SK-N-MC (cell line): ENCODE measurements around the gene ZNF512.
"Not testable (repeated sequence)": the region's sequence is repeated elsewhere in the genome, so short reads cannot be mapped to it uniquely, and the experiment has no call there.

Source experiments
- DNase-seq: peaks from one replicate; pipeline ENCODE4 v3.0.0-alpha.2; 2011; ENCODE audit warnings: low read depth, low spot score
- H3K27ac ChIP-seq: fragments of 200-600 bp; sonication (generic); 2 replicates; pipeline ENCODE4 v1.5.1; 2016; ENCODE audit warnings: mixed run types
- H3K36me3 ChIP-seq: fragments of 200-600 bp; sonication (generic); 2 replicates; pipeline ENCODE4 v1.6.1; 2017; ENCODE audit warnings: antibody characterized with exemption, low read length, mixed read lengths; ENCODE audit not compliant: insufficient read depth
- H3K4me3 ChIP-seq: fragments of 200-600 bp; sonication (generic); 2 replicates; pipeline ENCODE4 v1.5.1; 2016
- H3K9ac ChIP-seq: fragments of 200-600 bp; sonication (generic); 2 replicates; pipeline ENCODE4 v1.8.0; 2017; ENCODE audit warnings: mixed run types, mixed read lengths; ENCODE audit not compliant: insufficient read length
- H3K9me3 ChIP-seq: fragments of 200-600 bp; sonication (generic); 2 replicates; pipeline ENCODE4 v1.6.1; 2017; ENCODE audit warnings: low read depth, mild to moderate bottlenecking, antibody characterized with exemption, low read length, moderate library complexity, mixed read lengths
- EZH2 ChIP-seq: fragments of 200-600 bp; sonication (generic); IDR thresholded peaks from one replicate; pipeline ENCODE4 v1.6.1; 2017; ENCODE audit warnings: antibody characterized with exemption
- FOXP2 ChIP-seq: optimal IDR thresholded peaks from 2 replicates; pipeline ENCODE3; 2011; ENCODE audit warnings: mild to moderate bottlenecking, moderate library complexity; ENCODE audit not compliant: insufficient read depth; ENCODE audit errors: extremely low read length, control extremely low read depth
- POLR2AphosphoS5 ChIP-seq: IDR thresholded peaks from 2 replicates; pipeline ENCODE4 v1.6.1; 2012; ENCODE audit warnings: mild to moderate bottlenecking, low read depth, low read length, borderline replicate concordance

Gene ZNF512

GRCh38 chr2:27624943-27625342, 42.1 kb downstream of the ZNF512 start:
- no peak for TF ChIP-seq EZH2
- TF ChIP-seq POLR2AphosphoS5, result no peak
- no peak for TF ChIP-seq FOXP2
- Histone ChIP-seq H3K9me3 (no peaks in the 10 kb centered on the region), H3K27ac (no peak overlapping the region), H3K9ac (no peak overlapping the region), H3K4me3 (no peak overlapping the region), H3K36me3 (peaks cover 33% of the 10 kb centered on the region)
- DNase-seq, result no peak

GRCh38 chr2:27626323-27626722, 43.5 kb downstream of the ZNF512 start:
- H3K36me3 ChIP-seq, result peaks cover 30% of the 10 kb centered on the region
- H3K27ac ChIP-seq, H3K4me3 ChIP-seq, DNase-seq, H3K9me3 ChIP-seq, H3K9ac ChIP-seq: not testable (repeated sequence)

GRCh38 chr2:27626921-27627320, 44.1 kb downstream of the ZNF512 start:
- H3K4me3 ChIP-seq, DNase-seq, H3K27ac ChIP-seq, H3K9me3 ChIP-seq, H3K9ac ChIP-seq: not testable (repeated sequence)
- peaks cover 29% of the 10 kb centered on the region for H3K36me3 ChIP-seq

- H3K27ac ChIP-seq, result no peak overlapping the region
- DNase-seq, result no peak
- H3K9ac ChIP-seq, result peak overlapping the region; percentile 93
- TF ChIP-seq FOXP2 (no peak), EZH2 (no peak), POLR2AphosphoS5 (no peak)
- H3K9me3 ChIP-seq, result no peaks in the 10 kb centered on the region
- H3K4me3 ChIP-seq, result peak overlapping the region; percentile 96
- peaks cover 28% of the 10 kb centered on the region for H3K36me3 ChIP-seq
Observed at GRCh38 chr2:27627963-27628766, 45.3 kb downstream of the ZNF512 start.

- Histone ChIP-seq H3K27ac (peak within 1 kb of the TSS; percentile 48; the same call in 1 of the 2 replicates), H3K36me3 (peaks cover 31% of the 10 kb centered on the region), H3K9me3 (no peaks in the 10 kb centered on the region), H3K4me3 (peak within 1 kb of the TSS; percentile 96), H3K9ac (peak within 1 kb of the TSS; percentile 93)
- TF ChIP-seq EZH2 (no peak), FOXP2 (no peak), POLR2AphosphoS5 (peak; percentile 95)
- DNase-seq, result peak; percentile 44
Observed at GRCh38 chr2:27628767-27629709, 46.2 kb downstream of the ZNF512 start, which contains the start of the genes CCDC121 and GPN1. Gene CCDC121 (minus strand): TSS chr2:27629012. CDS start chr2:27627799, 1,213 bp downstream. Gene GPN1 (plus strand): TSS chr2:27629050. CDS start chr2:27629059, 9 bp downstream.

GRCh38 chr2:27630257-27630656, 47.4 kb downstream of the ZNF512 start:
- not testable (repeated sequence) for DNase-seq, H3K27ac ChIP-seq, H3K9ac ChIP-seq, H3K4me3 ChIP-seq, H3K9me3 ChIP-seq
- H3K36me3 ChIP-seq, result peaks cover 43% of the 10 kb centered on the region

- DNase-seq, result no peak
- TF ChIP-seq EZH2 (no peak), POLR2AphosphoS5 (no peak), FOXP2 (no peak)
- H3K9me3 ChIP-seq, result no peaks in the 10 kb centered on the region
- H3K4me3 ChIP-seq, result no peak overlapping the region
- H3K9ac ChIP-seq, result no peak overlapping the region
- H3K27ac ChIP-seq, result no peak overlapping the region
- peaks cover 68% of the 10 kb centered on the region for H3K36me3 ChIP-seq
Observed at GRCh38 chr2:27634291-27634690, 51.4 kb downstream of the ZNF512 start.

GRCh38 chr2:27636766-27637165, 53.9 kb downstream of the ZNF512 start:
- H3K4me3 ChIP-seq, result no peak overlapping the region
- no peak for DNase-seq
- H3K36me3 ChIP-seq, result peaks cover 79% of the 10 kb centered on the region
- H3K9me3 ChIP-seq, result no peaks in the 10 kb centered on the region
- H3K27ac ChIP-seq, result no peak overlapping the region
- H3K9ac ChIP-seq, result no peak overlapping the region
- TF ChIP-seq POLR2AphosphoS5, result no peak
- no peak for TF ChIP-seq FOXP2
- TF ChIP-seq EZH2, result no peak
